Stimulated activated CD4-positive, alpha-beta T cell treated with anti-CD3 and anti-CD28 coated beads, Interleukin-12 subunit alpha, Interleukin-12 subunit beta, amount 100 ng/mL, for 4 hours (primary cell): ENCODE data around the gene WASF3.

ENCODE experiments used
- DNase-seq: peaks from one replicate; pipeline ENCODE4 v3.0.0-alpha.2; 2020

The WASF3 gene

DNA sequence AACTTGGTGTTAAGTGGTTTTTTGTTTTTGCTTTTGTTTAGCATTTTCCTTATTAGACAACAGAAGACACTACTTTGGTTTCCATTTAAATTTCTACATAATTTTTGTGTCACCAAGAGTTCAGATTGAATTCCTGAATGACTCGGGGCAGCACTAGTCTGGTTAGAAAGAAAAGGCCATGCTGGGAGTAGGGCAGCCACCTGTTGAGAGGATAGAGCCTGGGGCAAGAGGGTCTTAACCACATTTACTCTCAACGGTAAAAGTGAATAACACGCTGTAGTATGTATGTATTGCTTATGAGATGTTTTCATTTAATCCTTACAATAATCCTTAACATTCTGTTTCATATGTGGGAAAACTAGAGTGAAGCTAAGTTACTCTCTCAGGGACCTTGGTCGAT, 131.5 kb downstream of the WASF3 start:
- no peak for DNase-seq

DNA sequence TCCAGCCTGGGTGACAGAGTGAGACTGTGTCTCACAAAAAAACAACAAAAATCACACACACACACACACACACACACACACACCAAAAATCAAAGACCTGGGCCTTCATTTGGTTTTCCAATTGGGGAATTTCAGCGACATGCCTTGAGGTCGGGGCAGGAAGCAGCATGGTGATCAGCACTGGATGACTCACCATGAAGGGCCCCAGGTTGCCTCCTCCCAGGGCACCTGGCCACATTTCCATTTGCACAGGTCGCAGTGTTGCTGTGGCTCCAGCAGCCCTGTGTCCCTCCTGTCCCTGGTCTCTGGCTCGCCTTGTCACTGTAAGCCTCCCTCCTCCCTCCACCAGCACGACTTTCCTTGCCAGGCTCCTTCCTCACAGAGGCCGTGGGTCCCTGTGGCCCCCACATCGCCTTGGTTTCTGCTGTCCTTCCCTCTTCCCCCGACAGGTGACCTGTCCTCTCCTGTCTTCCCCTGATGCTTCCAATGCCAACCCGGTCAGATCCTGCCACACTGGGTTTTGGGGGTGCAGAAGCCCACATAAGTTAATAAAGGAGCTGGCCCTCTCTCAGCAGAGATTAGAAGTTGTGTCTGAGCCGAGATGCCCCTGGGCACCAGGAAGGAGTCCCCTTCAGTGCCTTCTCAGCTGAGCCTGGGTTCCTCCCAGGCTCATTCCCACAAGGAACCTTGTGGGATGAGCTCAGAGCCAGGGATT, 136.4 kb downstream of the WASF3 start:
- DNase-seq = no peak

DNA sequence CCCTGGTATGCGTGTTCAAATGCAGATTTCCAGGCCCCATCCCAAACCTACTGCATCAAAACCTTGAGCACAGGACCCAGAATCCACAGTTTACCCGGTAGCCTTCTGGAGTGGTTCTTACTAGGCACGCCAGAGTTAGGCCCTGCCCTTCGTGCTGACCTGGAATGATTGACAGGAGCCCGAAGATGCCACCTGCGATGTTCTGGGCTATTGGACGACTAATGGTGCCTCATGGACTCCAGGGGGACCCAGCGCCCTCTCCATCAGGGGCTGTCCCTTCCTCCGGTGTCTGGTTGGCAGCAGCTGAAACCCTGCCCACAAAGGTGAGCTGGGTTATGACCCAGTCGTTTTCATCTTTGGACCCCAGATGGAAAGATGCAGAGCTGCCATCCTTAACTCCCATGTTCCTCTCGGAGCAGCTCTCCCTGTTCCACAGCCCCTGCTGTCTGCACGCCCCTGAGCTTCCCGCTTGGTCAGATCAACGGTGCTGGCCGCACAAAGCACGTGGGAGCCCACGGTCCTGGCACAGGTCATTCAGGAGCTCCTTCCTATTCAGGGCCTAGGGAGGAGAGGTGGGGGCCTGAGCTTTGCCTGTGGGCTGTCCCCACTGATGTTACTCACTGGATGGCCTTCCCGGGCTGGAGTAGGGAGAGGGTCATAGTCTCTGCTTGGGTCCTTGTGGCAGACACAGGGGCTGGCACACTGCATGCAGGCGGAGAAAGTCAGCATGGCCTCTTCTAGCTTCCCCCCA, 137.3 kb downstream of the WASF3 start:
- no peak for DNase-seq

DNA sequence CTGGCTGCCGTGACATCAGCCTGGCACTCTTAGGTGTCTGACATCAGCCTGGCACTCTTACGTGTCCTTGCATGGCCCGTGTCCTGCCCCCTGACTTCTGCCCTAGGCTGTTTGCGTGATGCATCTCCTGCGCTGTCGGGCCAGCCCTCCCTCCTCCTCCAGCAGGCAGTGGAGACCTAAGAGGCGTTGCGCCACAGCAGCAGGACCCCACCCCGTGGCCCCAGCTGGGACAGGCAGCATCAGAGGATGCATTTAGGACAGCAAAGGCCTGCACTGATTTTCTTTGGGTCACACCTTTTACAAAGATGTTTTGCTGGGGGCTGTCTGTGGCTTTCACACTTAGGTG, 137.8 kb downstream of the WASF3 start:
- DNase-seq = no peak

DNA sequence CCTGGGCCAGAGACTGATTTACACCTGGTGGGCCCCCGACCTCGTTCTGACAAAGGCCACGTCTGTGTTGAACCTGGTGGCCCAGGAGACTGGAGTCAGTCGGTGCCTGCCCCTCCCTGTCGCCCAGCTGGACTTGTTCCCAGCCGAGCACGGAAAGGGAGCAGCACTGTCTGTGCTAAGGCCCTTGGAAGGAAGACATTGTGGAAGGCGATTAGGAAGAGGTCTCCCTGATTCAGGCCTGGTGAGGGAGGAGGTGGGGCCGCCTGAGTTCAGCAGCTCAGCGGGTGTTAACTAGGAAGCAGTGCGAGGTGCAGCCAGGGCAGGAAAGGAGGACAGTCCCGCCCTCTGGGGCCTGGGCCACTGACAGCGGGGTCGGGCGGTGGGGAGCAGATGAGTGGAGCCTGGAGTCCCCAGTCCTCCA, 138.4 kb downstream of the WASF3 start:
- DNase-seq = no peak

DNA sequence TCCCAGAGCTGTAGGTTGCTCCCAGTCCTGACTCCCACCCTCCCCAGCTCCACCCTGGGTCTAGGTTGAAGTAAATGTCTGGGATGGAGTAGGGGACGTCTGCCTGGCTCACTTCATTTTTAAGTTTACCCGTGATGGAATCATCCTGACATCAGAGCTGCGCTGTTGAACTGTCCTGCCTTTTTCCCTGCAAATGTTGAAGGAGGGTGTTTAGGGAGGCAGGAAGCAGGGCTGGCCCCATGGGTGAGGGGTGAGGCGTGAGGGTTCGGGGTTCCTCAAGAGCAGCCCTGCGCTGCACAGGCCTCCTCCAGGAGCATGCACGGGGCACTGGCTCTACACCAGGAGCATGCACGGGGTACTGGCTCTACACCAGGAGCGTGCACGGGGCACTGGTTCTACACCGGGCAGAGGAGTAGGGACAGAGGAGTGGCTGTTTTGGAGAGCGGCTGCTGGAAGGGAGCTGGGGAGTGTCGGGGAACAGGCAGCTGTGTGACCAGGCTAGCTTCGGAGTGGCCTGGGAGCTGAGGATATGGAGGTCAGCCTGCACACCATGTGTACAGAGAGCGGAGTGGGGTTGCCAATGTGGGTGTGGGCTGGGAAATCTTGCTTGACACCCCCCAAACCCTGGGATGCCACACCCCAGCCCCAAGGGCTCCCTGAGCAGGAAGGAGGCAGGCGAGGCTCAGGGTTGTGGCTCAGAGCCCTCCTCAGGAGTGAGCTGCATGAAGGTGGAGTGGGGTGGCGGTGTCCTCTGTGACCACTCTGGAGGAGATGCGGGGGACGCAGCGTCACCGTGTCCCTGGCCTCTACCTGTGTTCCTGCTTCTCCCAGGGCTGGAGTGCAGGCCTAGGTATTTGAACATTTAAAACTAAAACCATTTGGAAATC, 139.8 kb downstream of the WASF3 start:
- DNase-seq = no peak

DNA sequence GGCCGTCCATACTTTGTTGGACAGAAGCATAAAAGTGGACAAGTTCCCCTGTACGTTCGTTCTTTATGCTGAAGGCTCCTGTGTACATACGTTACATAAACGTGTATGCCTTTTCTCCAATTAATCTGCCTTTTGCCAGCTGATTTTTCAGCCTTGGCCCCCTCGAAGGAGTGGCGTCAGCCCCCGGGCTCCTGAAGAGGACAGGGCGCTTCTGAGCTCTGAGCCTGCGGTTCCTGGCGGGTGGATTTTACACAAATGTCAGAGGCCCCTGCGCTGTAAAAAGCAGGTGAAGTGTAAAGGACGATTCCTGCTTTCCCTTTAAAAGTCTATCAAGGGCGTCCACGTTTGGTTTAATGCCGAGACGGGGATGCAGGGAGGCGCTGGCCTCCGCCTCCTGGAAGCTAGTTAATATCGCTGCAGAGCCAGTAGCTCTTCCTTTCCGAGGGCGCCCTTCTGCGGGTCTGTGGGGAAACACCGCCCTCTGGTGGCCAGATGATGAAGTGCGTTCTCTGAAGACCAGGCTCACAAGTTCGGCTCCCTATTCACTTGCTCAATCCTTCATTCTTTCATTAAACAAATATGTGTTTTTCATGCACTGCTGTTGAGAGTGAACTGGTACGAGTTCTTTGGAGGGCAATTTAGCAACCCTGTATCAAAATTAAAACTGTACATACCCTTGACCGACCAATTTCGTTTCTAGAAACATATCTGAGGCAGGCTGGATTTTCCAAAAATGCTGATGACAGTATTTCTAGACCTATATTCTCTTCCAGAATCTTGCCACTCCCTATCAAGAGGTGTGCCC, 141.1 kb downstream of the WASF3 start:
- DNase-seq = peak; percentile 77

DNA sequence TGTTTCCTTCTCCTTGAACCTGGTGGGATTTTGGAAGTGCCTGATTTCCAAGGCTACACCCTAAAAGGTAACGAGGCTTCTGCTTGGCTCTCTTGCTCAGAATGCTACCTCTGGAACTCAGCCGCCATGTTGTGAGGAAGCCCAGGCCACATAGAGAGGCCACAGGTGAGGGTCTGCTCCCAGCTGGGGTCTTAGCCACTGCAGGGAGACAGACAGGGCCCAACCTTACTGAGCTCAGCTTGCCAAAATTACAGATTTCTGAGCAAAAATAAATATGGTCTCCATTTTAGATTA, 141.7 kb downstream of the WASF3 start:
- DNase-seq = no peak

DNA sequence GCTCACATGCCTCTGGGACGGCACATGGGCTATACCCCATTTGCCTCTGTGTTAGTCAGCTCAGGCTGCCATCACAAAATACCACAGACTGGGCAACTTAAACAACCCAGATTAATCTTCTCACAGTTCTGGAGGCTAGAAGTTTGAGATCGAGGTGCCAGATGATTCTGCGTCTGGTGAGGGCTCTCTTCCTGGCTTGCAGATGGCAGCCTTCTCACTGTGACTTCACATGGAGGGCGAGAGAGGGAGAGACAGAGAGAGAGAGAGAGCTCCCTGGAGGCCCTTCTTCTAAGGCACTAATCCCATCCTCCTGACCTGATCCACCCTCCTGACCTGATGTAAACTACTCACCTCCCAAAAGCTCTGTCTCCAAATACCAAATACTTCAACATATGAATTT, 148.1 kb downstream of the WASF3 start:
- DNase-seq = no peak

DNA sequence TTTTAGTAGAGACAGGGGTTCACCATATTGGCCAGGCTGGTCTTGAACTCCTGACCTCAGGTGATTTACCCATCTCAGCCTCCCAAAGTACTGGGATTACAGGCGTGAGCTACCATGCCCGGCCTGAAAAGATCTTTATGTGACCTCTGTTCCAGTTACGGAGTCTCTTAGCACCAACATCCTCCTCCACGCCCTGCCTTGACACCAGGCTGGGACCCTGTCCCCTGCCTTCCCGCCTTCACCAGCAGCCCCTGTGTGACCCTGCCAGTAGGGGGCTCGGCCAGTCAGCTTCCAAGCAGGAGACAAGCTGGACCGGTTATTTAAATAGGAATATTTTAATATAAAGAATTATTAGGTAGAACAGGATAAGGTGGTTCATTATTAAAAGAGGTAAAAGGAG, 148.9 kb downstream of the WASF3 start:
- no peak for DNase-seq

DNA sequence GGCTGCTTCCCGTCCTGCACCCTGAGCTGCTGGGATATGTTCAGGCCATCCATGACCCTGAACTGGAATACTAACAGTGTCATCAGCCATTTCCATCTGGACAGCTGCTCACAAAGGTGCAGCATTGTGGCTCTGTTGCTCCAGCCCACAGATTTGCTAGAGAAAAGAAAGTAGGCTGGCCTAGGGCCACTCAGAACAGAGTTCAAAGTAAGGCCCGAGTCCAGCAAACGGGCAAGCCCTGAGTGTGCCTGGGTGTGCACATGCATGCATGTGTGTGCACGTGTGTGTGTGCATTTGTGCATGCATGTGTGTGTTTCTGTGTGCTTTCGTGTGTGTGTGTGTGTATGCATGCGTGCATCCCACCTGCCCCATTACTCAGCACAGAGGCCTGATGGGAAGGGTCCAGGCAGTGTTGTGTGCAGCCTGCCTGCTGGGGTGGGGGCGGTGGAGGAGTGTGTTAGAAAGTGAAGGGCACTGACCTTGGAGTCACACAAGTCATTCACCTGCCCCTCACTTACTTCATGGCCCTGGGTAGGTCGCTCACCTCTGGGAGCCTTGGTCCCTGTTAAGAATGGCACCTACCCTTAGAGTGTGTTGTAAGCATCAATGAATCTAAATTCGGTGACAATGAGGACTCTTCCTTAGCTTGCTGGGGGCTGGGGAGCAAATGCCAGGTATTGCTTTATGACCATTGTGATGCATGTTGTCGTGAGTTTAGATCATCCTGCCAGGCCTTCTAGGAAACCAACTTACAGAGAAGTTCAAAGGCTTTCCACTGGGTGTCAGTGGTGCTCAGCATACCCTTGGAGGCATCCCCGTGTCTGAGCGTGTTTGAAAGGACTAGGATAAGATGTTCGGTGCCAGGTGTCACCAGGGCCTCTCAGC, 149.9 kb downstream of the WASF3 start:
- no peak for DNase-seq

DNA sequence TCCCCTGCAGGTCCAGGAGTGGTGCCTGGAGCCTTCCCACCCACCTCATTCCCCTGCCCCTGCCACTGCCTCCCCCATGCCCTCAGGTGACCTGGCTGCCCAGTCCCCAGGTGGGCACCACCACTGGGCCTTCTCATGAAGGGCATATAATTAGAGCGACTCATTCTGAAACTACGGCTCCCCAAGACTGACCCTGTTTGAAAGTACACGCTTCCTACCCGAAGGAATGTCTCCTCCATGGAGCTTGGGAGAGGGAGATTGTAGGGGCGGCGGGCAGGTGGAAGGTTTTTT, 150.5 kb downstream of the WASF3 start:
- DNase-seq = no peak

DNA sequence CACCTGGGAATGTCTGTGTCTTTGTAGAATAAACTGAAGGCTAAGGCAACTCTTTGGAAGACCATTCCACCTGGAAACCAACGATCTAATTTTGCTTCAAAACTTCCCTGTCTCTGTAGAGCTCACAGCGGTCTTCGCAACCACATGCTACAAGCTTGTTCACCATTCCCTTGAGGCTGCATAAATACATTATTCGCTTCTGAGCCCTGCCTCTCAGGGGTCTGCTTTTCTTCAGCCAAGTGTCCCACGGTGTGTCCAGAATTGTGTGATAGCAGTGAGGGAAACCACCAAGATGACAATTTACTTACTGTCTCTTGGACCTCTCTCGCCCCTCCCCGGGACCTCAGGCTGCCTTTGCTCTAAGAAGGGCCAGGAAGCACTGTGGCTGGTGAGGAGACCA, 152.0 kb downstream of the WASF3 start:
- DNase-seq = no peak

DNA sequence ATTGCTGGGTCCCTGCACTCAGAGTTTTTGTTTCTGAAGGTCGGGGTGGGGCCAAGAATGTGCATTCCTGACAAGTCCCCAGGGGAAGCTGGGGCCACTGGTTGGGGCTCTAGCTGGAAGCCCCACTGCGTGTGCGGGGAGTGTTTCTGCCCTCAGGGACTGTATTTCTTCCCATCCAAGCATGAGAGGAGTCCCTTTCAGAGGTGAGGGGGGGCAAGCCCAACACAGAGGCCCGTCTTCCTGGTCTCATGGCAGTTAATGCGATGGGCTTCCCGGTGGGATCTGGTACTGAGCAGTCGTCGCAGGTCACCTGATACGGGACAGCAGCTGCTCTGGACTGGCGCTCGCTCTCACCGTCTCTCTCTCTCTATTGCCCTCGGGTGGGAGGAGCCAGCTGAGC, 152.7 kb downstream of the WASF3 start:
- no peak for DNase-seq

DNA sequence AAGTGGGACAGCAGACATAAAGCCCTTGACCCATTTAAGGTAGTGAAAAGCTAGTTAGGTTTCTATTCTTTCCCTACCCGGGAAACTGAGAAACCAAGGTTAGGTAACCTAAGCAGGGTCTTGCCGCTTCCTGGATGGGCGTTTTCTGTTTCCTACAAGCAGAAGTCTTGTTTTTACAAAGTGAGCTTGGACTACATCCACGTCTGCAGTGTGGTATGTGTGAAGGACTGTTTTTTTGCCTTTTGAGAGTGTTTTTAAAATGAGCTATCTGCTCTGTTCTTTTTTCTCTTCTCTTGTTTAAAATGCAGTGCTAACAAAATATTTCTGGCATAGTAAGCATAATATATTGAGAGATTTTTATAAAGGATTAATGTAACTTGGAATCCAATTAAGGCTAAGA, 153.7 kb downstream of the WASF3 start:
- no peak for DNase-seq

DNA sequence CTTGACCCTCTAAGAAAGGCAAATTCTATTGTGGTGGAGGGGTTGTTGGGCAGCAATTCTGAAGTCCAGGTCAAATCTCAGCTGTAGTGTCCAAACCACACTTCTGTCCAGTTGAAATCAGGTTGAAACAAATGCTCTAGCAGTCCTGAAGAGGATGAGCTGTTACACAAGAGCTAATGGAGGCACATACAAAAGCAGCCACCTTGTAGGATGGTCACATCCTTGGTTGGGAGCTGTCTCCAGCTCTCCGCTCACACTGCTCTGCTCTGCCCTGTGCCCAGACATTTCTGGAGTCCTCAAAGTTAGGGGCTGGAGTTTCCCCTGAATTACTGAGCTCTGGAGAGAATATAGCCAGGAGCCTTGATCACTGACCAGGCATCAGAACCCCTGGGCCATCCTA, 155.9 kb downstream of the WASF3 start:
- DNase-seq = no peak

DNA sequence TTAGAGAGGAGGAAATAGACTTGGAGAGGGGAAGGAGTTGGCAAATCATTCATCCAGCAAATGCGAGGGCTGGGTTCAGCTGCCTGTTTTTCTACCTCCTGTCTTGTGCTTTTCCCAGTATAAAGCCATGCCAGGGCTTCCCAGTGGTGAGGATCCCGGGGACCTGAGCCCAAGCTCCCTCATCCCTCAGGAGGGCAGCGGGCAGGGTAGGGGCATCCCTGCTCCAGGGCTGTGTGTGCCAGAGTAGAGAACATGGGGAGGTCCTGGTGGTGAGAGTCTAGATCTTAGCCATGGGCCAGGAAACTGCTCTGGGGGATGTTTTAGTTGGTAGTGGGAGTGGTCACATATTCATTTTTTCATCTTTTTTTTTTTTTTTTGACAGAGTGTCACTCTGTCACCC, 159.5 kb downstream of the WASF3 start:
- DNase-seq = no peak

DNA sequence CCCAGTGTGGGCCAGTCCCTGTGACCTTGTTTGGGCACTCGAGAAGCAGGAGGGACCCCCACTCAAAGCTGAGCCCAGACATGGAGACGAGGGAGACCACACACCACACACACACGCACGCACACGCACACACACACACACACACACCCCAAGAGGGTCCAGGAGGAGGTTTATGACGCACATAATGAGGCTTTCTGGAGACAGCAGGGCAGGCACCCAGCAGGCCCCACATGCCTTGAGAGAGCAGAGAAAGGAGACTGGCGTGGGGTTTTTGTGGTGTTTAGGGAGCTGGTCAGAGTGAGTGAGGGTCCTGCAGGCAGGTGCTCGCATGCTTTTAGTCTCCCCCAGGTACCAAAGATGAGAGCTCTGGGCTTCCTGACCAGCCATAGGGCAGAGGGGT, 160.7 kb downstream of the WASF3 start:
- DNase-seq = no peak

DNA sequence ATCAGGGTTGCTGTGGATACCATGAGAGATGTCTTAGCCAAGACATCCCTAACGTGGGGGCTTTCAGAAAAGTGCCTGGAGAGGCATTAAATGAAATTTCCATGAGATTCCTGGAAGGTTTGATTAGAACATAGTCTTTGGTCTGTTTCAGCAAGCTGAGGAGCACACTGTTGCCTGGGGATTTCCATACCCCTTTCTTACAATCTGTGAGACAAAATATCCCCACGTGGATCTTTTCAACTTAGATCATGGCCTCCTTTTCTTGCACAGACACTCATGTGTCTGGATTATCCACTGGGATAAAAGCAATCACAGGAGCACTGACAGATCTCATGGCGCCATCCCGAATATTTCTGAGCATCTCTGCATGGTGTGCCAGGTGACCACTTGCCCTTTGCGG, 161.4 kb downstream of the WASF3 start:
- no peak for DNase-seq

DNA sequence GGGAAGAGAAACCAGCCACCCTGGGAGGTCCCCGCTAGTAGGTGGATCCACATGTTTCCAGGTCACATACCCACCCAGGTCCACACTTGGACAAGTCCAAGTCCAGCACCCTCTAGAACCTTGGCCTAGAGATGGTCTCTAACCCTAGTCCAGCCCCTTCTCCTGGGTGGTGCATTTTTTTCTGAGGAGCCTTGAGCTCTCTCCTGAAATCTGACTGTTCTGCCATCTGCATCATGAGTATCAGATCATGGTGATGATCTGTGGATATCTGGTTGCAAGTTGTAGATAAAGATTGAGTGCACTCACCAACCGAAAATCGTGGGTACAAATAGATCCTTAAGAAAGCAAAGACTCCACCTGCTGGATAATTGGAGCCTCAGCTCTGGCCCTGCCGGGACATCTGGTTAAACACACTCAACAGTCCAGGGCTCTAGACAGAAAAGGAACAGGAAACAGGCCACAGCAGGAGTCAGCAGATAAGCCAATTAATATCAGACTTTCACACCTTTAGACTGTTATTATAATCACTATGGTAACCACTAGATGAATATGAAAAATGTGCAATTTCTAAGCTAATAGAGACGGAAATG, 162.0 kb downstream of the WASF3 start:
- DNase-seq = no peak

DNA sequence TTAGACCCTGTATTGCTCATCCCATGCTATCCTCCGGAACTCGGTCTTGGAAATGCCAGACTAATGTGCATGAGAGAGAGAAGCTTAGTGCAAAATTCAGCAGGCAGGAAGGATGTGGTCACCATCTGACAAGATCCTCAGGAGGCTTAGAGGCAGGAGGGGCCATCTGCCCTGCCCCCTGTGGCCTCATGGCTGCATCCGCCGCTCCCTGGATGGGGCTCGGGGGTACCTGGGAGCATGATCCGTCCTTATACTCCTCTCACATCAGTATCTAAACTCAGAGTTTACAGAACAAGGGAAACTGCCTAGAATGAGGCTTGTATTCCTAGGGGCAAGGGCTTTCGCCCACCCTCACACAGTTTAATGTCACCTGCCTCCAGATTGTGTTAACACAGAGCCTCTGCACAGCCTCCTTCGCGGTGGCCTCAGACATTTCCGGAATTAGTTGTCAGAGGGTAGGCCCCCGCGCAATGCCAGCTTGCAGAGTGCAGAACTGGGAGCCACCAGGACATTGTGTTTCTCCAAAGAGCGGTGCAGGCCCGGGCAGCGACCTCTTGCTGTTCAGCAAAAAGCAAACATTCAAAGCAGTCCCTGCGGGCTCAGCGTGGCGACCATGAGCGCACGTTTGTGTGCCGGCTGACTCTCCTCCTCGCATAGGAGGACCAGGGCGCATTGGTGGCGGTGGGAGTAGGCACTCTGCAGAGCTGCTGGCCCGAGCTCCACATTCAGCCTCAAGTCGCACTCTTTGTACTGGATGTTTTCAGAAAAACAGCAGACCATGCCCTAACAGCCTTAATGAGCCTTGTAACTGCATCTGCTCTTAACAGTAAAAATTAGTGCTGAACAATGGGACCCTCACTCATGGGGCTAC, 164.0 kb downstream of the WASF3 start:
- DNase-seq = peak; percentile 16
